Subcutaneous adipose tissue (tissue), 4 donors: ENCODE results near the gene PRPF38A. TPM values are rescaled to one million over a fixed set of nuclear protein-coding genes. Genes with fewer than 3 reads are reported as not detected.

ENCODE experiments used
- CTCF ChIP-seq: fragments of 450-650 bp; IDR thresholded peaks from one replicate; pipeline ENCODE4 v1.5.1; 2016; ENCODE audit warnings: low read depth, mild to moderate bottlenecking, control low read depth, antibody characterized with exemption, moderate library complexity
- total RNA-seq, 4 donors: library from RNA; depleted of rRNA; stranded (reverse); fragments of >200 nt; gene quantifications; one replicate each; pipeline ENCODE4 v1.1.0, GENCODE V29; 2016

Gene PRPF38A
- total RNA-seq, 4 donors from 2014 or later = 9.2 to 14.5 (median 9.6) TPM

- no peak for TF ChIP-seq CTCF
Measured at GRCh38 chr1:52403566-52404115, 761 bp upstream of the PRPF38A start.

GRCh38 chr1:52404975-52405338 is 555 bp downstream of the PRPF38A start:
- TF ChIP-seq CTCF = no peak

- no peak for TF ChIP-seq CTCF
Measured at GRCh38 chr1:52413410-52413989, 9.1 kb downstream of the PRPF38A start.

- no peak for TF ChIP-seq CTCF
Measured at GRCh38 chr1:52414942-52415341, 10.5 kb downstream of the PRPF38A start.

- no peak for TF ChIP-seq CTCF
Measured at GRCh38 chr1:52416811-52417210, 12.4 kb downstream of the PRPF38A start.

GRCh38 chr1:52420713-52421112 is 16.3 kb downstream of the PRPF38A start:
- no peak for TF ChIP-seq CTCF

- TF ChIP-seq CTCF = no peak
Measured at GRCh38 chr1:52423055-52423454, 18.7 kb downstream of the PRPF38A start.
